Activated CD4-positive, alpha-beta T cell treated with anti-CD3 and anti-CD28 coated beads for 36 hours (primary cell): Measurements from ENCODE around the gene OSBPL5. TPM values are rescaled to one million over a fixed set of nuclear protein-coding genes. Genes with fewer than 3 reads are reported as not detected.

Experiments used
- ATAC-seq: fragments of 200-7000 bp; cut with Tn5 transposase; one replicate; pipeline ENCODE4 v1.10.0; 2021; ENCODE audit warnings: mild to moderate bottlenecking, moderate library complexity
- CTCF ChIA-PET: fragments of 350-600 bp; sonication (Branson Sonifier 250); formaldehyde crosslinking; loops from one replicate; lab custom pipeline; 2021; ENCODE audit warnings: antibody characterized with exemption; lab: Charles Lee
- POLR2A ChIA-PET: fragments of 350-600 bp; sonication (Branson Sonifier 250); formaldehyde crosslinking; loops from one replicate; lab custom pipeline; 2021; ENCODE audit warnings: antibody characterized with exemption, inconsistent platforms; lab: Charles Lee
- DNase-seq: peaks from one replicate; pipeline ENCODE4 v3.0.0-alpha.2; 2020
- H3K27ac Mint-ChIP-seq: one replicate; pipeline ENCODE4 v1.8.0; 2021; ENCODE audit warnings: mixed read lengths
- H3K27me3 Mint-ChIP-seq: one replicate; pipeline ENCODE4 v1.8.0; 2021; ENCODE audit warnings: mixed read lengths
- H3K36me3 Mint-ChIP-seq: one replicate; pipeline ENCODE4 v1.8.0; 2021; ENCODE audit warnings: low read depth, mixed read lengths
- H3K4me1 Mint-ChIP-seq: one replicate; pipeline ENCODE4 v1.8.0; 2021; ENCODE audit warnings: mixed read lengths
- H3K4me3 Mint-ChIP-seq: one replicate; pipeline ENCODE4 v1.8.0; 2021; ENCODE audit warnings: mild to moderate bottlenecking, moderate library complexity, mixed read lengths
- H3K9me3 Mint-ChIP-seq: one replicate; pipeline ENCODE4 v1.8.0; 2021; ENCODE audit warnings: low read depth, mixed read lengths
- intact Hi-C, 2 experiments: fragments of 100-400 bp; cut with DNase I in 1 of 2; cut with micrococcal nuclease in 1 of 2; formaldehyde crosslinking; loops; one replicate each; pipeline versions ENCODE4 v1.14.2 to v1.15.1; 2022 to 2024; cut with DNase I, micrococcal nuclease
- total RNA-seq, 2 experiments: library from RNA; stranded (reverse); gene quantifications; one replicate each; pipeline ENCODE4 v1.2.3, GENCODE V29; 2021

OSBPL5 gene
- total RNA-seq, 2 experiments from 2014 or later, result 5.8 to 7.1 TPM

DNA sequence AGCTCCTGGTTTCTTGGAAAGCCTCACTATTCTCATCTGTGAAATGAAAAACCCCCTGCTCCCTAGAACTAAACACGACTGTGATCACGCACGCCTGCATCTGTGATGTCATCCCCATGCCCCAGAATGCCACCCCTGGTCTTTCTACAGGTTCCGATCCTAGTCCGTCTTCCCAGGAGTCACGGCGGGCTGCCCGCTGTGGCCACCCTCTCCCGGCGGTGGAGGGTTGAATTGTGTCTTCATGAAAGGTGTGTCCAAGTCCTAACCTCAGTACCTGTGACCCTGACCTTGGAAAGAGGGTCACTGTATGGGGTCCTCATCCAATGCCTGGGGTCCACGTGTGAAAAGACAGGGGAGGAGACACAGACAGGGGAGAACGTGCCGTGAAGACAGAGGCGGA is 14.4 kb downstream of the OSBPL5 start:
- Mint-ChIP-seq H3K36me3 (no peaks in the 10 kb centered on the region), H3K4me1 (no peaks in the 10 kb centered on the region), H3K27me3 (no peaks in the 10 kb centered on the region), H3K27ac (no peak overlapping the region), H3K9me3 (no peaks in the 10 kb centered on the region), H3K4me3 (no peak overlapping the region)
- ChIA-PET CTCF (no interaction called here), POLR2A (no interaction called here)
- ATAC-seq, result no peak
- DNase-seq, result no peak
- intact Hi-C loops, result no loop called here

DNA sequence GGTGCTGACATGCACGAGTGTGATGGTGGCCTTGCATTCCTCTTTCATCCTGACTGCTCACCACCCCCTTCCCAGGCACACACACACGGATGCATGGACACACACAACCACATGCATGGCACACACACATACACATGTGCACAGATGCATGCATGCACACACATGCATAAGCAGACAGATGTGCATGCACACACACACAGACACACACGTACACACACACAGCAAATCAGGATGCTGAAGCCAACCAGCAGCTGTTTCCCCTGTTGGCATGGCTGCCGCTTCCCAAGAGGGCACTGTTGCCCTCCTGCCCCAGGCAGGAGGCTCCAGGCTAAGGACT is 15.3 kb downstream of the OSBPL5 start:
- H3K4me1 Mint-ChIP-seq, result no peaks in the 10 kb centered on the region
- CTCF ChIA-PET, result no interaction called here
- intact Hi-C loops, result no loop called here
- H3K4me3 Mint-ChIP-seq, result no peak overlapping the region
- no peaks in the 10 kb centered on the region for H3K36me3 Mint-ChIP-seq
- H3K27ac Mint-ChIP-seq, result no peak overlapping the region
- no peak for ATAC-seq
- H3K27me3 Mint-ChIP-seq, result no peaks in the 10 kb centered on the region
- DNase-seq, result no peak
- H3K9me3 Mint-ChIP-seq, result no peaks in the 10 kb centered on the region
- POLR2A ChIA-PET, result interaction anchor here (0.6 kb wide), 1 partner anchor 43 kb away, joined by 5 read pairs; no protein-coding TSS in a partner anchor

DNA sequence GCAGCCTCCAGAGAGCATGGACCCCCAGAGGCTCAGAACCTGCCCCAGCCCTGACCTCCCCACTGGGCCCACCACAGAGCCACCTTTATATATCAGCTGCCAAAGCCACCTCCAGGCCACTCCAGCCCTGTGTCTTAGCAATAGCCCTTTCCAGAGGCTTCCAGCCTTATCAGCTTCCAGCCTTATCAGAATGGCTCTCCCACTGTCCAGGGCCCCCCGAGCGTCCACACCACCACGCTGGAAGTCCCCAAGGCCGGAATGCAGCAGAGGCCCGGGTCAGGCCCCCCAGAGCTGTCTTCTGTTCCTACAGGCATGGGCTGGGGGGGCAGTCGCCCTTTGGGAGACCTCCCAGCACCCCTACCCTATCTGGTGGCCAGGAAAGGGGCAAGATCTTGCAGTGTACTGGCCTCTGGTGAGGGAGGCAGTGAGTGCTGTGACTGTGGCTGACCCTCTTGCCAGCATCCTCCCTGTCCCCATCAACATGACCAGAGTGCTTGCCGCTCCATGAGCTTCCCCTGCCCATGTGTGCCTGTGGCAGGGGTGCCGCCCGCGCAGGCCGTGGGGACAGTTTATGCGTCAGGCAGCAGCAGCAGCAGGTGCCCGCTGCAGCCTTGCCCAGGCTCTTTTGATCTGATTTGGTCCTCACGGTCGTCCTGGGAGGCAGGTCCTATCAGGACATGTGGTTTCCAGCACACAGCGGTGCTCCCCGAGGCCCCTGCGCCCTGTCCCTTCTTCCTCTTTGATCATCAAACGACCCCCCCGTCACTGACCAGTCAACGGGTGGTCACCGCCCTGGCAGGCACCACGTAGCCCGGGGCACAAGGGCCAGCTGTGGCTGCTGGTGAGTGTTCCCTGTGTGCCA is 15.9 kb downstream of the OSBPL5 start:
- POLR2A ChIA-PET, result no interaction called here
- Mint-ChIP-seq H3K36me3 (no peaks in the 10 kb centered on the region), H3K27me3 (no peaks in the 10 kb centered on the region), H3K9me3 (no peaks in the 10 kb centered on the region), H3K4me1 (no peaks in the 10 kb centered on the region), H3K27ac (no peak overlapping the region), H3K4me3 (no peak overlapping the region)
- CTCF ChIA-PET, result no interaction called here
- DNase-seq (no peak), ATAC-seq (no peak)
- intact Hi-C loops, result no loop called here

DNA sequence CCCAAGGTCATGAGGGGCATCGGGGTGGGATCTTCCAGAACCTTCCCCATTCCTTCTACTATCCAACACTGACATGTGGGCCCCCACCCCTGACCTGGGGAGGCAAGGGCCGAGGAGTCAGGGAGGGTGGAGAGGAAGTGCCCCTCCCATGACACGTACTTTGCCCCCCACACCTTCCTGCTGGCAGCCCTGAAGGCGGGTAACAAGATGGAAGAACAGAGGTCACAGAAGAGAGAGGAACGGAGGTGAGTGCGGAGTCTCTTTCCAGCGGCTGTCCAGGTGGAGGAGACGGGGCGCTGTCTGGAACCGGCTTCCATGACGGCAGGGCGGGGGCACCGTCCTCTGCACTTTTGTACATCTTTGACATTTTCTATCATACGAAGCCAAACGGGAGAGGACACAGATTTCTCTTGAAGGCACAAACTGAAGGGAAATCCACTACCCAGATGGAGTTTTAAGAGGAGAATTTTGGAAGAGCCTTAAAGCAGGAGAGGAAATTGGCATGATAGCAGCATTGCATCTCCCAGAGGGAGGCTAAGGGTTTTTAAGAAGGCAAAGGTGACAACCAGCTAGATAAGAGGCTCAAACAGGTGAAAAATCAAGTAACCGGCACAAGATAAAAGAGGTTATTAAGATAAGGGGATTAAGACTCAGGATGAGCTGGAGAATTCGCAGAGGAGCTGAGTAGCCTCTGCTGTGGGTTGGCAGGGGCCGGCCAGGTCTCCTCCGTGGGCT is 16.7 kb downstream of the OSBPL5 start:
- ATAC-seq, result no peak
- Mint-ChIP-seq H3K4me1 (no peaks in the 10 kb centered on the region), H3K36me3 (no peaks in the 10 kb centered on the region), H3K4me3 (no peak overlapping the region), H3K27ac (no peak overlapping the region), H3K9me3 (no peaks in the 10 kb centered on the region), H3K27me3 (no peaks in the 10 kb centered on the region)
- ChIA-PET POLR2A (no interaction called here), CTCF (no interaction called here)
- no peak for DNase-seq
- intact Hi-C loops, result no loop called here

DNA sequence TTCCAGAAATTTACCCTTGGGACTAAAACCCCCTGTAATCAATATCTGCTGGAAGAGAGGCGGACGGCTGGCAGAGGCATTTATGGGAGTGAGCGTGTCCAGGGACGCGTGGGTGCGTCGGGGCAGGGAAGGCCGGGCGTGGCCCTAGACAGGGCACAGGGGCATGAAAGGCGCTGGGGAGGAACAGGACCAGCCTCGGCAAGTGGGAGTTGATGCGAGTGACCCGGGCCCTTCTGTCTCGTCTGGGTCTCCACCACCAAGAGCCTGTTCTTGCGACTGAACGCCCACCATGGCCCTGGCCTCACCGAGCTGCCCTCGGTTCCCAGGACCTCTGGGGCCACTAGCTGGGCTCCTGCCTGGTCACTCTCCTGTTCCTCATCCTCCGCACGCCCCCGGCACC is 17.5 kb downstream of the OSBPL5 start:
- H3K36me3 Mint-ChIP-seq, result no peaks in the 10 kb centered on the region
- POLR2A ChIA-PET, result no interaction called here
- no peak overlapping the region for H3K4me3 Mint-ChIP-seq
- CTCF ChIA-PET, result no interaction called here
- no peaks in the 10 kb centered on the region for H3K9me3 Mint-ChIP-seq
- H3K4me1 Mint-ChIP-seq, result no peaks in the 10 kb centered on the region
- no peak overlapping the region for H3K27ac Mint-ChIP-seq
- no peaks in the 10 kb centered on the region for H3K27me3 Mint-ChIP-seq
- intact Hi-C loops, result no loop called here
- DNase-seq (no peak), ATAC-seq (no peak)

DNA sequence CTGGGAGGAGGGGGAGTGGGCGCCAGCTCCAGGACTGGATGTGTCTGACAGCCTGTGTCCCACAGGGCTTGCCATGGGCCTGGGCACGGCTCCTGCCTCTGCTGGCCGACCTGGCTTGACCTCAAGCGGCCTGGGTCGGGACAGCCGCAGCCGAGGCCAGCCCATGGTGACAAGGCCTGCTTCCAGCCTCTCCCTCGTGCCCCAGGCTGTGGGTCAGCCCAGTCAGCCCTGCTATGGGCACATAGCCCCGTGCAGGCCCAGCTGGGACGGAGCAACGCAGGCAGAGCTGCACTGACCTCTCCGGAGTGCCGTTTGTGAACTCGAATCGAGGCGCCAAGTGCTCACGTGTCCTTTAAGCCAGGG is 17.9 kb downstream of the OSBPL5 start:
- ChIA-PET POLR2A (no interaction called here), CTCF (no interaction called here)
- H3K27me3 Mint-ChIP-seq, result no peaks in the 10 kb centered on the region
- no peak overlapping the region for H3K27ac Mint-ChIP-seq
- H3K4me3 Mint-ChIP-seq, result no peak overlapping the region
- intact Hi-C loops, result no loop called here
- no peaks in the 10 kb centered on the region for H3K36me3 Mint-ChIP-seq
- no peak for ATAC-seq
- no peaks in the 10 kb centered on the region for H3K4me1 Mint-ChIP-seq
- no peaks in the 10 kb centered on the region for H3K9me3 Mint-ChIP-seq
- DNase-seq, result no peak

DNA sequence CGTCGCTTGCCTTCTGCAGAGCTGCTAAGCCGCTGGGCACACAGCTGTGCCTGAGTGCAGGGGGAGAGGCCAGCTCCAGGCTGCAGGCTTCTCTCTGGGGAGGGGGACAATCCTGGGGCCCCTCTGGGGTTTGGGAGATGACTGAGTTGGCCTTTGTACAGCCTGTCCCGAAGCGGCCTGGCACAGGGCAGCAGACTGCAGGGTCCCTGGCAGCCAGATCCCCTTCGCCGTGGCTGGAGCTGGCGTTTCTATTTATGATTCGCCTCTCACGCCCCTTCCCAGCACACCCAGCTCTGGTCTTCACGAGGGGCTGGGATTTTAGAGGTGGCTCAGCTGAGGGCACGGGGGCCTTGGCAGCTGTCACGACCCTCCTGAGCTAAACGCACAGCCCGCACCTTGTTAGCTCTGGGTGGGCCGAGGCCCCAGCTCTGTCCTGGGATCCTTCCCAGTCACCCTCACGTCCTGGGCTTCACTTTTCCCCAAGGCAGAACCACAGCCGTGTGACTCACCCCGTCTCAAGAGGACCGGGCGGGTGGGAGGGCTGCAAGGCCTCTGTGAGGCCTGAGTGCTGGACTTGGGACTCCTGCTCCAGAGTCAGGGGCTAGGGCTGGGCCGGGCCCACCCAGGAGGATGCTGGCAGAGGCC is 18.4 kb downstream of the OSBPL5 start:
- H3K4me1 Mint-ChIP-seq, result no peaks in the 10 kb centered on the region
- intact Hi-C loops, result no loop called here
- no peaks in the 10 kb centered on the region for H3K36me3 Mint-ChIP-seq
- no peak overlapping the region for H3K27ac Mint-ChIP-seq
- H3K9me3 Mint-ChIP-seq, result no peaks in the 10 kb centered on the region
- H3K4me3 Mint-ChIP-seq, result no peak overlapping the region
- DNase-seq, result no peak
- ChIA-PET POLR2A (no interaction called here), CTCF (no interaction called here)
- no peak for ATAC-seq
- H3K27me3 Mint-ChIP-seq, result no peaks in the 10 kb centered on the region

DNA sequence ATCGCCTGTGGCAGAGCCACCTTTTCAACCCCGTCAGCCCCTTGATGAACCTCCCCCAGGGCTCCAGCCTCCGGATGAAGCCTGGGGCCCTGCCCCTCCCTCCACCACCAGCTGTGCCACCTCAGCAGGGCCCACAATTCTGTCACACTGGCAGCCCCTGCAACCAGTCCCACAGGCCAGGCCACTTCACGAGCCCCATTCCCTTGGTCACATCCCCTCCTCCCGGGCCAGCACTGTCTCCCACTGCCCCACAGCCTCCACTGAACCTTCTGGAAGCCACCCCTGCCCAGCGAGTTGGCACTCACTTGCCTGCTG is 19.9 kb downstream of the OSBPL5 start:
- intact Hi-C loops, result no loop called here
- Mint-ChIP-seq H3K4me1 (no peaks in the 10 kb centered on the region), H3K27me3 (no peaks in the 10 kb centered on the region), H3K9me3 (no peaks in the 10 kb centered on the region), H3K4me3 (no peak overlapping the region), H3K36me3 (no peaks in the 10 kb centered on the region), H3K27ac (no peak overlapping the region)
- POLR2A ChIA-PET, result no interaction called here
- ATAC-seq (no peak), DNase-seq (no peak)
- CTCF ChIA-PET, result no interaction called here

DNA sequence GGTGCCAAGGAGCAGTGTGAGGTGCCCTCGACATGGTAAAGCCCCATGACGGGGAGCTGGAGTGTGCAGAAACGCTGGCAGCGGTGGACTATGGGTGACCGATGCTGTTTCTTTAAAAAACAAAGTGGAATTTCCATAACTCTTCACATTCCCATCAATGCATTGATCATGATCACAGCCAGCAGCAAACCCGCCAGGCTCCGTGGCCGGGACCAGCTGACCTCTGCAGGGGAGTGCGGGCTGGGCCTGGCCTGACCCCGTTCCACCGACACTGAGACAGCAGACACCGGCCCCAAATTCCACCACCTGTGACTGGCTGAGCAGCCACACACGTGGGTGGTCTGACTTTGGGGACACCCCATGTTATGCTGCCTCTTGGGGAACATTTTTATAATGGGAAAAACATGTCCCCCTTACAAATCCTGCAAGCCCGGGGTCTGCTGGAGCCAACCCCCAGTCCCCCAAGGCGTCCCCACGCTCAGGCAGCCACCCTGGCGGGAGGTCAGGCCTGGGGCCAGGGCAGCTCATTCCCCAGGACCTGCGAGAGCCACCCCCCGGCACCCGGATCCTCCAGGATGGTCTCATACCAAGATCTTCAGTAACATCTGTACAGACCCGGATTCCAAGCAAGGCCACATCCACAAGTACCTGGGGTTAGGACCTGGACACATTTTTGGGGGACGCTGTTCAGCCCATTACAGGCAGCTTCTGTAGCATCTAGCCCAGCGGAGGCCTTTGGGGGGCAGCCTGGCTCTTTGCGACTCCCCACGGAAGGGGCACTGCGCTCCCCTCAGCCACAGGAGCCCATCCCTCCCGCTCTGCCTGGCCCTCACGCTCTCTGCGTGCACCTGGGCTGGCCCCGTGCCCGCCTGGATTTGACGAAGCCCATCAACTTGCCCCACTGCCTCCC is 20.6 kb downstream of the OSBPL5 start:
- no peak overlapping the region for H3K4me3 Mint-ChIP-seq
- H3K27me3 Mint-ChIP-seq, result no peaks in the 10 kb centered on the region
- DNase-seq, result no peak
- ATAC-seq, result no peak
- CTCF ChIA-PET, result interaction anchor here (0.6 kb wide), 1 partner anchor 18 kb away, joined by 3 read pairs; no protein-coding TSS in a partner anchor
- intact Hi-C loops, result no loop called here
- no peak overlapping the region for H3K27ac Mint-ChIP-seq
- H3K4me1 Mint-ChIP-seq, result no peaks in the 10 kb centered on the region
- no peaks in the 10 kb centered on the region for H3K36me3 Mint-ChIP-seq
- POLR2A ChIA-PET, result no interaction called here
- H3K9me3 Mint-ChIP-seq, result no peaks in the 10 kb centered on the region

DNA sequence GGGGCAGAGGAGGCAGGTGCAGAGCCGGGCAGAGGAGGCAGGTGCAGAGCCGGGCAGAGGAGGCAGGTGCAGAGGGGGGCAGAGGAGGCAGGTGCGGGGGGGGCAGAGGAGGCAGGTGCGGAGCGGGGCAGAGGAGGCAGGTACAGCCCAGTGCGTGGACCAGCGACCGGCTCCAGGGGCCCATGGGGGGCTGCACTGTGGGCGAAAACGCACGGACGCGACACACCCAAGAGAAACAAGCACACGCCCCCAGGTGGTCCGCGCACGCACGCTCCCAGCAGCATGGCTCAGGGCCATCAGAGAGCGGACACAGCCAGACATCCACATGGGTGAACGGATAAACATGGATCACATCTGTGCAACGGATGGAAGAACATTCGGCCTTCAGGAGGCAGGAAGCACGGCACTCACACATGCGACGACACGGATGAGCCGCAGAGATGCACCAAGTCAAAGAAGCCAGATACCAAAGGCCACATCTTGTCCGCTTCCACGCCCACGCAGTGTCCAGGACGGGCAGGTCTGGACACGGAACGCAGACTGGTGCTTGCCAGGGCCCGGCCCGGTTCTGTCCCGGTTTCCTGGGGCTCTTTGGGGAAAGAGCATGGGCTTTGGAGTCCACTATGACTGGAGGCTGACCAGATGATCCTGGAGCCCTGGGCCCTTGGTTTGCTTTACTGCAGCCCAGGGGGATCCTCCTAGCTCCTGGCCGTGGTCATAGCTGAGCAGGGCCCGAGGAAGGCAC is 21.8 kb downstream of the OSBPL5 start:
- Mint-ChIP-seq H3K4me3 (no peak overlapping the region), H3K36me3 (no peaks in the 10 kb centered on the region), H3K27me3 (no peaks in the 10 kb centered on the region), H3K27ac (no peak overlapping the region), H3K4me1 (no peaks in the 10 kb centered on the region), H3K9me3 (no peaks in the 10 kb centered on the region)
- CTCF ChIA-PET, result no interaction called here
- POLR2A ChIA-PET, result no interaction called here
- DNase-seq (no peak), ATAC-seq (no peak)
- intact Hi-C loops, result no loop called here

DNA sequence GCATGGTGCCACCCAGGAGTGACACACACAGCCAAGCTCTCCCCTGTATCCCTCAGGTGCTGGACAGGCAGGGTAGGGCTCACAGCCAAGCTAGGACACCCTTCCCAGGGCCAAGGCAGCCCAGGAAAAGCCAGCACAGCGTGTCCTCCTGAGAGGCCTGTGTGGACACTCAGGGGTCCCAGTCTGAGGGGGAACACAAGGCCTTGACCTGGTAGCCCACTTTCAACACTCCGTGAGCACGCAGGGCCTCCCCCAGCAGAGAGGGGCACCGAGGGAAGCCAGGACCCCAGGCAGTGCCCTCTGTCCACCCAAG is 24.9 kb downstream of the OSBPL5 start:
- H3K36me3 Mint-ChIP-seq, result no peaks in the 10 kb centered on the region

More for the DNA sequence above, 24.9 kb downstream of the OSBPL5 start:
- H3K27ac Mint-ChIP-seq, result no peak overlapping the region
- DNase-seq, result no peak
- intact Hi-C loops, result no loop called here
- H3K9me3 Mint-ChIP-seq, result no peaks in the 10 kb centered on the region
- ATAC-seq, result no peak
- H3K4me3 Mint-ChIP-seq, result no peak overlapping the region
- POLR2A ChIA-PET, result no interaction called here
- no peaks in the 10 kb centered on the region for H3K27me3 Mint-ChIP-seq
- no peaks in the 10 kb centered on the region for H3K4me1 Mint-ChIP-seq
- CTCF ChIA-PET, result no interaction called here
